ENCODE measurements around the gene AGAP1.

DNA sequence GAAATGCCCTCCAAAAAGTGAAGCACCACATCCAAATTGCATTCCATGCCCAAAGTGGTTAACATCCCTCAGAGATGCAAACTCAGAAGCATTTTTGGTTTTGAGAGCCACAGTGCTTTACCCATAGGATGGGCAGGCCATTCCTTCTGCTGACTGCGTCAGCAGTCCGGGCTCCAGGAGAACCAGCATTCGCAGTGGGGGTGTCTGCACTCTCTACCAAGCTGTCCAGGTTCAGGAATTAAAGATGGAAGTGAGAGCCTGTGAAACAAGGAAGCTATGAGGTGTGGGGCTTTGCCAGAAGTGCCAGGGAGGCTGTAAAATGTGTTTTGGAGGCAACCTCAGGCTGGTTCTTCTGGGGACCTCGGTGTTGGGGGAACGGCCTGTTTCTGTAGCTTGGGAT lies 205.7 kb downstream of the AGAP1 start:
- TF ChIP-seq, protein P1, sequence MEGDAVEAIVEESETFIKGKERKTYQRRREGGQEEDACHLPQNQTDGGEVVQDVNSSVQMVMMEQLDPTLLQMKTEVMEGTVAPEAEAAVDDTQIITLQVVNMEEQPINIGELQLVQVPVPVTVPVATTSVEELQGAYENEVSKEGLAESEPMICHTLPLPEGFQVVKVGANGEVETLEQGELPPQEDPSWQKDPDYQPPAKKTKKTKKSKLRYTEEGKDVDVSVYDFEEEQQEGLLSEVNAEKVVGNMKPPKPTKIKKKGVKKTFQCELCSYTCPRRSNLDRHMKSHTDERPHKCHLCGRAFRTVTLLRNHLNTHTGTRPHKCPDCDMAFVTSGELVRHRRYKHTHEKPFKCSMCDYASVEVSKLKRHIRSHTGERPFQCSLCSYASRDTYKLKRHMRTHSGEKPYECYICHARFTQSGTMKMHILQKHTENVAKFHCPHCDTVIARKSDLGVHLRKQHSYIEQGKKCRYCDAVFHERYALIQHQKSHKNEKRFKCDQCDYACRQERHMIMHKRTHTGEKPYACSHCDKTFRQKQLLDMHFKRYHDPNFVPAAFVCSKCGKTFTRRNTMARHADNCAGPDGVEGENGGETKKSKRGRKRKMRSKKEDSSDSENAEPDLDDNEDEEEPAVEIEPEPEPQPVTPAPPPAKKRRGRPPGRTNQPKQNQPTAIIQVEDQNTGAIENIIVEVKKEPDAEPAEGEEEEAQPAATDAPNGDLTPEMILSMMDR (IDR thresholded peaks at IDR 0.05) = no peak
- no peak for TF ChIP-seq POLR2A (IDR thresholded peaks at IDR 0.05)

Data from heart left ventricle (tissue), 13 donors.